GM19025 (cell line): ENCODE results near the gene HK3.

Source experiments
- ATAC-seq: cut with Tn5 transposase; IDR thresholded peaks from one replicate; pipeline ENCODE4 v1.9.1; 2021; ENCODE audit warnings: mild to moderate bottlenecking, low read depth, moderate library complexity; ENCODE audit not compliant: unreplicated experiment

The HK3 gene

GRCh38 chr5:176899296-176899891 is at the start of gene HK3:
Gene HK3 (minus strand): TSS chr5:176899346. CDS start chr5:176896159, 3,187 bp downstream.
- no peak for ATAC-seq

GRCh38 chr5:176948458-176948857 is 49.3 kb upstream of the HK3 start:
- no peak for ATAC-seq

- no peak for ATAC-seq
These were observed 48.7 kb upstream of the HK3 start for GRCh38 chr5:176947847-176948246.

- no peak for ATAC-seq
These were observed 45.1 kb upstream of the HK3 start for GRCh38 chr5:176944268-176944667.

- ATAC-seq = no peak
These were observed 44.7 kb upstream of the HK3 start for GRCh38 chr5:176943816-176944215.

GRCh38 chr5:176941951-176942350 is 42.8 kb upstream of the HK3 start:
- no peak for ATAC-seq

GRCh38 chr5:176938472-176938871 is 39.3 kb upstream of the HK3 start:
- no peak for ATAC-seq

GRCh38 chr5:176935017-176935416 is 35.9 kb upstream of the HK3 start:
- no peak for ATAC-seq

GRCh38 chr5:176934309-176934930 is 35.3 kb upstream of the HK3 start:
- ATAC-seq = no peak

GRCh38 chr5:176929654-176930053 is 30.5 kb upstream of the HK3 start:
- no peak for ATAC-seq

- no peak for ATAC-seq
These were observed 28.4 kb upstream of the HK3 start for GRCh38 chr5:176927562-176927961.

- ATAC-seq = no peak
These were observed 23.7 kb upstream of the HK3 start for GRCh38 chr5:176922817-176923216.

- no peak for ATAC-seq
These were observed 22.6 kb upstream of the HK3 start for GRCh38 chr5:176921714-176922113.

- no peak for ATAC-seq
These were observed 19.5 kb upstream of the HK3 start for GRCh38 chr5:176918613-176919012.

- ATAC-seq = no peak
These were observed 17.2 kb upstream of the HK3 start for GRCh38 chr5:176916337-176916736.

- ATAC-seq = no peak
These were observed 16.8 kb upstream of the HK3 start for GRCh38 chr5:176915906-176916305.

GRCh38 chr5:176912115-176912514 is 13.0 kb upstream of the HK3 start:
- no peak for ATAC-seq

- ATAC-seq = no peak
These were observed 9.7 kb upstream of the HK3 start for GRCh38 chr5:176908675-176909368.

- ATAC-seq = no peak
These were observed 7.7 kb upstream of the HK3 start for GRCh38 chr5:176906796-176907195.

GRCh38 chr5:176906126-176906525 is 7.0 kb upstream of the HK3 start:
- ATAC-seq = no peak

- ATAC-seq = no peak
These were observed 5.1 kb upstream of the HK3 start for GRCh38 chr5:176904276-176904675.
